WTC11 (cell line): ENCODE results near the gene CACNB4. TPM values are rescaled to one million over a fixed set of nuclear protein-coding genes. Genes with fewer than 3 reads are reported as not detected.

ENCODE experiments used
- ATAC-seq: fragments of 200-7000 bp; cut with Tn5 transposase; 2 replicates; pipeline ENCODE4 v1.10.0; 2021; ENCODE audit warnings: mild to moderate bottlenecking, moderate library complexity
- CTCF ChIA-PET: fragments of 300-600 bp; sonication (Branson Sonifier 250); formaldehyde crosslinking; loops from one replicate; lab custom pipeline; 2021; ENCODE audit warnings: antibody characterized with exemption; lab: Charles Lee
- POLR2A ChIA-PET: fragments of 350-600 bp; sonication (Branson Sonifier 250); formaldehyde crosslinking; loops from one replicate; lab custom pipeline; 2021; ENCODE audit warnings: antibody characterized with exemption; lab: Charles Lee
- DNase-seq: peaks from one replicate; pipeline ENCODE4 v3.0.0; 2021; ENCODE audit warnings: low spot score
- H3K27ac Mint-ChIP-seq: 2 replicates; pipeline ENCODE4 v1.8.0; 2021; ENCODE audit warnings: mixed read lengths
- H3K27me3 Mint-ChIP-seq: 2 replicates; pipeline ENCODE4 v1.8.0; 2021; ENCODE audit warnings: low read depth, mild to moderate bottlenecking, moderate library complexity, mixed read lengths
- H3K36me3 Mint-ChIP-seq: 2 replicates; pipeline ENCODE4 v1.8.0; 2021; ENCODE audit warnings: mixed read lengths
- H3K4me1 Mint-ChIP-seq: 2 replicates; pipeline ENCODE4 v1.8.0; 2022; ENCODE audit warnings: mixed read lengths
- H3K4me3 Mint-ChIP-seq: 2 replicates; pipeline ENCODE4 v1.8.0; 2021; ENCODE audit warnings: mild to moderate bottlenecking, moderate library complexity, mixed read lengths
- H3K9me3 Mint-ChIP-seq: 2 replicates; pipeline ENCODE4 v1.8.0; 2021; ENCODE audit warnings: mixed read lengths
- ELF4 ChIP-seq: sonication (generic); formaldehyde crosslinking; IDR thresholded peaks from 2 replicates; pipeline ENCODE4 v1.8.1; 2022; ENCODE audit warnings: low read depth, mild to moderate bottlenecking, moderate library complexity, missing genetic modification reagents
- EMX1 ChIP-seq: fragments of 250-450 bp; sonication (Bioruptor Pico); IDR thresholded peaks from 2 replicates; pipeline ENCODE4 v1.8.0; 2021; ENCODE audit warnings: mild to moderate bottlenecking
- FOXJ3 ChIP-seq: sonication (generic); formaldehyde crosslinking; IDR thresholded peaks from 2 replicates; pipeline ENCODE4 v1.9.0; 2021; ENCODE audit warnings: missing genetic modification reagents, mild to moderate bottlenecking, borderline replicate concordance
- FOXK1 ChIP-seq: sonication (generic); formaldehyde crosslinking; IDR thresholded peaks from 2 replicates; pipeline ENCODE4 v1.8.0; 2022; ENCODE audit warnings: mild to moderate bottlenecking, moderate library complexity, missing genetic modification reagents
- FOXP1 ChIP-seq: sonication (generic); formaldehyde crosslinking; IDR thresholded peaks from 2 replicates; pipeline ENCODE4 v1.8.0; 2022; ENCODE audit warnings: missing genetic modification reagents, mild to moderate bottlenecking, moderate library complexity, borderline replicate concordance
- MXD4 ChIP-seq: fragments of 250-450 bp; sonication (Bioruptor Pico); IDR thresholded peaks from 2 replicates; pipeline ENCODE4 v1.8.0; 2021; ENCODE audit warnings: mild to moderate bottlenecking, moderate library complexity, borderline replicate concordance
- MYBL2 ChIP-seq: sonication (generic); formaldehyde crosslinking; IDR thresholded peaks from 2 replicates; pipeline ENCODE4 v1.8.1; 2023; ENCODE audit warnings: mild to moderate bottlenecking, moderate library complexity, missing genetic modification reagents
- NFYB ChIP-seq: sonication (generic); formaldehyde crosslinking; conservative IDR thresholded peaks from 2 replicates; pipeline ENCODE4 v1.8.0; 2022; ENCODE audit warnings: low read depth, missing genetic modification reagents
- OVOL2 ChIP-seq: fragments of 250-450 bp; sonication (Bioruptor Pico); IDR thresholded peaks from 2 replicates; pipeline ENCODE4 v1.9.0; 2021; ENCODE audit warnings: mild to moderate bottlenecking, borderline replicate concordance
- RORB ChIP-seq: fragments of 250-450 bp; sonication (Bioruptor Pico); IDR thresholded peaks from 2 replicates; pipeline ENCODE4 v1.9.0; 2021; ENCODE audit warnings: mild to moderate bottlenecking
- SMAD3 ChIP-seq: sonication (generic); formaldehyde crosslinking; IDR thresholded peaks from 2 replicates; pipeline ENCODE4 v1.8.0; 2022; ENCODE audit warnings: missing genetic modification reagents, mild to moderate bottlenecking, borderline replicate concordance
- TCF7 ChIP-seq: sonication (generic); formaldehyde crosslinking; IDR thresholded peaks from 2 replicates; pipeline ENCODE4 v1.8.0; 2022; ENCODE audit warnings: mild to moderate bottlenecking, low read depth, missing genetic modification reagents, moderate library complexity
- TP53 ChIP-seq: sonication (generic); formaldehyde crosslinking; IDR thresholded peaks from 2 replicates; pipeline ENCODE4 v1.8.1; 2023; ENCODE audit warnings: mild to moderate bottlenecking, missing genetic modification reagents
- ZNF263 ChIP-seq: sonication (generic); formaldehyde crosslinking; IDR thresholded peaks from 2 replicates; pipeline ENCODE4 v1.8.1; 2022; ENCODE audit warnings: low read depth, mild to moderate bottlenecking, moderate library complexity, missing genetic modification reagents
- ZNF416 ChIP-seq: fragments of 250-450 bp; sonication (Bioruptor Pico); IDR thresholded peaks from 2 replicates; pipeline ENCODE4 v1.9.0; 2021; ENCODE audit warnings: mild to moderate bottlenecking, inconsistent platforms
- ZNF671 ChIP-seq: fragments of 250-450 bp; sonication (Bioruptor Pico); IDR thresholded peaks from 2 replicates; pipeline ENCODE4 v1.8.0; 2021; ENCODE audit warnings: mild to moderate bottlenecking
- total RNA-seq: library from RNA; stranded (reverse); gene quantifications from 3 replicates; pipeline ENCODE4 v1.2.3, GENCODE V29; 2021
- TF ChIP-seq, protein P1 (sequence below): sonication (generic); formaldehyde crosslinking; IDR thresholded peaks from 2 replicates; pipeline ENCODE4 v1.8.1; 2023; ENCODE audit warnings: mild to moderate bottlenecking, moderate library complexity, missing genetic modification reagents
- TF ChIP-seq, protein P2 (sequence below): fragments of 200-600 bp; IDR thresholded peaks from 2 replicates; pipeline ENCODE4 v1.8.0; 2022; ENCODE audit warnings: antibody characterized with exemption
- TF ChIP-seq, protein P3 (sequence below): fragments of 250-450 bp; sonication (Bioruptor Pico); conservative IDR thresholded peaks from 2 replicates; pipeline ENCODE4 v1.9.0; 2021; ENCODE audit warnings: mild to moderate bottlenecking
- TF ChIP-seq, protein P4 (sequence below): sonication (generic); formaldehyde crosslinking; IDR thresholded peaks from 2 replicates; pipeline ENCODE4 v1.8.1; 2023; ENCODE audit warnings: mild to moderate bottlenecking, missing genetic modification reagents
- TF ChIP-seq, protein P5 (sequence below): sonication (generic); formaldehyde crosslinking; IDR thresholded peaks from 2 replicates; pipeline ENCODE4 v1.8.0; 2022; ENCODE audit warnings: mild to moderate bottlenecking, missing genetic modification reagents

Gene CACNB4
- total RNA-seq, 1 experiment from 2014 or later = 4.7 TPM

DNA sequence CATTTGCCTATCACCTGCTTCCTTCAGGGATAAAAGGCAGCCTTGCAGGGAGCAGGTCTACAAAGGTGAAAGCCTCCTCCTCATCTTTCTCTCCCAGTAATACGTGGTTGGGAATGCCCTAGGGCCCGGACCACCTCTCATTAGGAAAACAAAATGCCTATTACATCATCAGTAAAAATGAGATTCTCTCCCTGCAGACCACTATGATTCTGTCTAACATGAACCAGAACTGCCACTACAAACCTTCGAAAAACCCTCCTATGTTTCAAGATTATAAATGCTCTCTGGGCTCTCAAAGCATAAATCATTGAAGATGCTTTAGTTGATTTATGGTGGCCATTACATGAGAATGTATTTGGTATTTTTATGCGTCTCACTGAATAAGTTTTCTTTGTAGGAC is 162.2 kb downstream of the CACNB4 start:
- no peak overlapping the region for H3K4me3 Mint-ChIP-seq
- no peaks in the 10 kb centered on the region for H3K36me3 Mint-ChIP-seq
- CTCF ChIA-PET = interaction anchor here (2.2 kb wide), 1 partner anchor 11 kb away, joined by 6 read pairs; no protein-coding TSS in a partner anchor
- no peaks in the 10 kb centered on the region; the same call in 1 of the 2 replicates for H3K27me3 Mint-ChIP-seq
- DNase-seq (no peak), ATAC-seq (no peak)
- H3K9me3 Mint-ChIP-seq = peaks cover 6% of the 10 kb centered on the region
- POLR2A ChIA-PET = no interaction called here
- no peak for TF ChIP-seq EMX1 (CRISPR knock-in tag)
- TF ChIP-seq, protein P1, sequence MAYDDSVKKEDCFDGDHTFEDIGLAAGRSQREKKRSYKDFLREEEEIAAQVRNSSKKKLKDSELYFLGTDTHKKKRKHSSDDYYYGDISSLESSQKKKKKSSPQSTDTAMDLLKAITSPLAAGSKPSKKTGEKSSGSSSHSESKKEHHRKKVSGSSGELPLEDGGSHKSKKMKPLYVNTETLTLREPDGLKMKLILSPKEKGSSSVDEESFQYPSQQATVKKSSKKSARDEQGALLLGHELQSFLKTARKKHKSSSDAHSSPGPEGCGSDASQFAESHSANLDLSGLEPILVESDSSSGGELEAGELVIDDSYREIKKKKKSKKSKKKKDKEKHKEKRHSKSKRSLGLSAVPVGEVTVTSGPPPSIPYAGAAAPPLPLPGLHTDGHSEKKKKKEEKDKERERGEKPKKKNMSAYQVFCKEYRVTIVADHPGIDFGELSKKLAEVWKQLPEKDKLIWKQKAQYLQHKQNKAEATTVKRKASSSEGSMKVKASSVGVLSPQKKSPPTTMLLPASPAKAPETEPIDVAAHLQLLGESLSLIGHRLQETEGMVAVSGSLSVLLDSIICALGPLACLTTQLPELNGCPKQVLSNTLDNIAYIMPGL (CRISPR knock-in tag) = no peak
- TF ChIP-seq, protein P2, sequence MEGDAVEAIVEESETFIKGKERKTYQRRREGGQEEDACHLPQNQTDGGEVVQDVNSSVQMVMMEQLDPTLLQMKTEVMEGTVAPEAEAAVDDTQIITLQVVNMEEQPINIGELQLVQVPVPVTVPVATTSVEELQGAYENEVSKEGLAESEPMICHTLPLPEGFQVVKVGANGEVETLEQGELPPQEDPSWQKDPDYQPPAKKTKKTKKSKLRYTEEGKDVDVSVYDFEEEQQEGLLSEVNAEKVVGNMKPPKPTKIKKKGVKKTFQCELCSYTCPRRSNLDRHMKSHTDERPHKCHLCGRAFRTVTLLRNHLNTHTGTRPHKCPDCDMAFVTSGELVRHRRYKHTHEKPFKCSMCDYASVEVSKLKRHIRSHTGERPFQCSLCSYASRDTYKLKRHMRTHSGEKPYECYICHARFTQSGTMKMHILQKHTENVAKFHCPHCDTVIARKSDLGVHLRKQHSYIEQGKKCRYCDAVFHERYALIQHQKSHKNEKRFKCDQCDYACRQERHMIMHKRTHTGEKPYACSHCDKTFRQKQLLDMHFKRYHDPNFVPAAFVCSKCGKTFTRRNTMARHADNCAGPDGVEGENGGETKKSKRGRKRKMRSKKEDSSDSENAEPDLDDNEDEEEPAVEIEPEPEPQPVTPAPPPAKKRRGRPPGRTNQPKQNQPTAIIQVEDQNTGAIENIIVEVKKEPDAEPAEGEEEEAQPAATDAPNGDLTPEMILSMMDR = no peak
- H3K27ac Mint-ChIP-seq = no peak overlapping the region
- H3K4me1 Mint-ChIP-seq = peaks cover 6% of the 10 kb centered on the region; the same call in 1 of the 2 replicates

DNA sequence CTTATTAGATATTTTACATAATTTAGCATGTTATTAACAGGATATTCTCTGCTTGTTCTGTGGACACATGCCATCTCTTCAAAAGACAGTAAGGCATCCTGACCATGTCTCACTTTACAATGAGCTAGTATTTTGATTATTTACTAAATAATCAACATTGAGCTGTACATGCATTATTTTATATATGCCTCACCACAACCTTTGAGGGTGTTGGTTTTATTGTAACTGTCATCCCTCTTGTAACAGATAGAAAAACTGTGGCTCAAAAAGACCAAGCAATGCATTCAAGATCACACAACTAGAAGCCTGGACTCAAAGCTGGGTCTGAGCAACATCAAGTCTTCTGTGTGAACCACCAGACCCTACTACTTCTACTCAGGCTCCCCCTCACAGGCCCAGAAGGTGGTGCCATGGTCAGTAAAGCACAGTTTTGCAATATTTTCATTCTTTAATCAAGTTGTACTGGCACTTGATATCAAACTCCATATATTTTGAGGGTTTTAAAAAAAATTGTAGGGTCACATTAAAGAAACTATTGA is 165.5 kb downstream of the CACNB4 start:
- ATAC-seq (no peak), DNase-seq (no peak)
- ChIA-PET POLR2A (no interaction called here), CTCF (interaction anchor here (1.2 kb wide), 1 partner anchor 19 kb away, joined by 3 read pairs; no protein-coding TSS in a partner anchor)
- no peak overlapping the region for H3K27ac Mint-ChIP-seq
- H3K9me3 Mint-ChIP-seq = no peaks in the 10 kb centered on the region
- no peak overlapping the region for H3K4me3 Mint-ChIP-seq
- no peaks in the 10 kb centered on the region; the same call in 1 of the 2 replicates for H3K27me3 Mint-ChIP-seq
- H3K36me3 Mint-ChIP-seq = no peaks in the 10 kb centered on the region
- TF ChIP-seq ZNF416 (CRISPR knock-in tag) (no peak), MYBL2 (CRISPR knock-in tag) (no peak), MXD4 (no peak), SMAD3 (CRISPR knock-in tag) (no peak), ZNF671 (no peak), ELF4 (CRISPR knock-in tag) (no peak), FOXP1 (CRISPR knock-in tag) (no peak), TCF7 (CRISPR knock-in tag) (no peak), FOXJ3 (no peak), NFYB (CRISPR knock-in tag) (no peak), RORB (no peak), FOXK1 (CRISPR knock-in tag) (no peak), ZNF263 (CRISPR knock-in tag) (no peak), OVOL2 (CRISPR knock-in tag) (no peak), TP53 (no peak)
- TF ChIP-seq, protein P3, sequence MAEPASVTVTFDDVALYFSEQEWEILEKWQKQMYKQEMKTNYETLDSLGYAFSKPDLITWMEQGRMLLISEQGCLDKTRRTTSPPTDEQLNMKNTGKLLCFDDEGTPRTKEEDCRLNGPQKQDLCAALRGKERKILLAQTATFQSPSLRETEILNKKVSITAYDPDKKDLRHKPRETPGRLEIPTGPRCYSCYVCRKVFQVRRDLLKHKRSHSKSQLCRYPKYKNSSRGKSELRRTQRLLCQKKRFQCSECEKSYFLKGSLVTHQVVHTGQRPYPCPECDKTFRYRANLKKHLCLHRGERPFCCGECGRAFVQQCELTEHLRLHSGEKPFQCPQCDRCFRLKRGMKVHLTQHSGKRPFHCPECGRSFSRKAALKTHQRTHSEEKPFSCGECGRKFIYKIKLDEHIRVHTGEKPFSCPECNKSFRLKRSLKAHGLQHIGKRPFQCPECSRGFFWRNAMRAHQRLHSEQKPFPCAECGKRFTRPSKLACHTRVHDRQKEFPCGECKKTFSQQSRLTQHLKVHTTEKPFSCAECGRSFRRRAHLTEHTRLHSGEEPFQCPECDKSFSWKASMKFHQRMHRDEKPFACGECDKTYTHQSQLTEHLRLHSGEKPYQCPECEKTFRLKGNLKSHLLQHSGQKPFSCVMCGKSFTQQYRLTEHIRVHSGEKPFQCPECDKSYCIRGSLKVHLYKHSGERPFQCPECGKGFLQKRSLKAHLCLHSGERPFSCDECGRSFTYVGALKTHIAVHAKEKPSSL = no peak
- TF ChIP-seq, protein P4, sequence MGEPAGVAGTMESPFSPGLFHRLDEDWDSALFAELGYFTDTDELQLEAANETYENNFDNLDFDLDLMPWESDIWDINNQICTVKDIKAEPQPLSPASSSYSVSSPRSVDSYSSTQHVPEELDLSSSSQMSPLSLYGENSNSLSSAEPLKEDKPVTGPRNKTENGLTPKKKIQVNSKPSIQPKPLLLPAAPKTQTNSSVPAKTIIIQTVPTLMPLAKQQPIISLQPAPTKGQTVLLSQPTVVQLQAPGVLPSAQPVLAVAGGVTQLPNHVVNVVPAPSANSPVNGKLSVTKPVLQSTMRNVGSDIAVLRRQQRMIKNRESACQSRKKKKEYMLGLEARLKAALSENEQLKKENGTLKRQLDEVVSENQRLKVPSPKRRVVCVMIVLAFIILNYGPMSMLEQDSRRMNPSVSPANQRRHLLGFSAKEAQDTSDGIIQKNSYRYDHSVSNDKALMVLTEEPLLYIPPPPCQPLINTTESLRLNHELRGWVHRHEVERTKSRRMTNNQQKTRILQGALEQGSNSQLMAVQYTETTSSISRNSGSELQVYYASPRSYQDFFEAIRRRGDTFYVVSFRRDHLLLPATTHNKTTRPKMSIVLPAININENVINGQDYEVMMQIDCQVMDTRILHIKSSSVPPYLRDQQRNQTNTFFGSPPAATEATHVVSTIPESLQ (CRISPR knock-in tag) = no peak
- TF ChIP-seq, protein P5, sequence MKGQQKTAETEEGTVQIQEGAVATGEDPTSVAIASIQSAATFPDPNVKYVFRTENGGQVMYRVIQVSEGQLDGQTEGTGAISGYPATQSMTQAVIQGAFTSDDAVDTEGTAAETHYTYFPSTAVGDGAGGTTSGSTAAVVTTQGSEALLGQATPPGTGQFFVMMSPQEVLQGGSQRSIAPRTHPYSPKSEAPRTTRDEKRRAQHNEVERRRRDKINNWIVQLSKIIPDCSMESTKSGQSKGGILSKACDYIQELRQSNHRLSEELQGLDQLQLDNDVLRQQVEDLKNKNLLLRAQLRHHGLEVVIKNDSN = no peak
- peaks cover 12% of the 10 kb centered on the region; the same call in 1 of the 2 replicates for H3K4me1 Mint-ChIP-seq
